OCI-LY1 (cell line): ENCODE measurements around the gene RASA2.

Experiments used
- H2AFZ ChIP-seq: fragments of 200-600 bp; sonication (generic), shearing (Covaris generic); 2 replicates; pipeline ENCODE4 v1.6.0; 2014; ENCODE audit warnings: antibody characterized with exemption, mild to moderate bottlenecking, low read length
- H3F3A ChIP-seq: fragments of 200-600 bp; sonication (generic), shearing (Covaris generic); 2 replicates; pipeline ENCODE4 v1.6.0; 2014; ENCODE audit warnings: mild to moderate bottlenecking, antibody characterized with exemption, low read length, moderate library complexity; ENCODE audit not compliant: insufficient read depth
- H3K27ac ChIP-seq: fragments of 200-600 bp; sonication (generic); 2 replicates; pipeline ENCODE4 v1.5.1; 2014; ENCODE audit warnings: low read length, mixed run types, mild to moderate bottlenecking, low read depth; ENCODE audit not compliant: poor library complexity, severe bottlenecking
- H3K27me3 ChIP-seq: fragments of 200-600 bp; sonication (generic); 2 replicates; pipeline ENCODE4 v1.6.0; 2014; ENCODE audit warnings: antibody characterized with exemption, mild to moderate bottlenecking, low read length, moderate library complexity; ENCODE audit not compliant: insufficient read depth
- H3K36me3 ChIP-seq: fragments of 200-600 bp; sonication (generic); 2 replicates; pipeline ENCODE4 v1.6.1; 2014; ENCODE audit warnings: mild to moderate bottlenecking, antibody characterized with exemption, low read length, moderate library complexity, mixed read lengths; ENCODE audit not compliant: insufficient read depth
- H3K4me1 ChIP-seq: fragments of 200-600 bp; sonication (generic); 2 replicates; pipeline ENCODE4 v1.5.1; 2014; ENCODE audit warnings: mild to moderate bottlenecking, low read length, moderate library complexity; ENCODE audit not compliant: insufficient read depth, severe bottlenecking
- H3K4me2 ChIP-seq: fragments of 200-600 bp; sonication (generic), shearing (Covaris generic); 2 replicates; pipeline ENCODE4 v1.6.1; 2014; ENCODE audit warnings: low read length
- H3K4me3 ChIP-seq: fragments of 200-600 bp; sonication (generic); 2 replicates; pipeline ENCODE4 v1.5.1; 2014; ENCODE audit warnings: low read length, low read depth, mild to moderate bottlenecking, mixed read lengths; ENCODE audit not compliant: poor library complexity, severe bottlenecking
- H3K79me2 ChIP-seq: fragments of 200-600 bp; shearing (Covaris generic); 2 replicates; pipeline ENCODE4 v1.6.1; 2016; ENCODE audit warnings: mixed run types, low read length, mixed read lengths; ENCODE audit not compliant: insufficient read depth
- H3K9ac ChIP-seq: fragments of 200-600 bp; sonication (generic), shearing (Covaris generic); 2 replicates; pipeline ENCODE4 v1.6.1; 2014; ENCODE audit warnings: mild to moderate bottlenecking, low read length, mixed read lengths
- H3K9me2 ChIP-seq: fragments of 200-600 bp; sonication (generic), shearing (Covaris generic); 2 replicates; pipeline ENCODE4 v1.6.1; 2014; ENCODE audit warnings: low read depth, mild to moderate bottlenecking, low read length, mixed read lengths
- H3K9me3 ChIP-seq: fragments of 200-600 bp; shearing (Covaris generic); 2 replicates; pipeline ENCODE4 v1.6.1; 2014; ENCODE audit warnings: low read length, mixed read lengths
- H4K20me1 ChIP-seq: fragments of 200-600 bp; sonication (generic), shearing (Covaris generic); 2 replicates; pipeline ENCODE4 v1.6.0; 2016; ENCODE audit warnings: mild to moderate bottlenecking, low read length; ENCODE audit not compliant: insufficient read depth
- CTCF ChIP-seq: fragments of 200-600 bp; sonication (generic), shearing (Covaris generic); IDR thresholded peaks from 2 replicates; pipeline ENCODE4 v1.5.1; 2017; ENCODE audit warnings: mild to moderate bottlenecking, antibody characterized with exemption, low read length, moderate library complexity, mixed read lengths
- EZH2 ChIP-seq: fragments of 200-600 bp; sonication (generic), shearing (Covaris generic); IDR thresholded peaks from 2 replicates; pipeline ENCODE4 v1.8.0; 2017; ENCODE audit warnings: borderline replicate concordance, mixed run types, mild to moderate bottlenecking, antibody characterized with exemption, low read length, moderate library complexity, mixed read lengths

Gene RASA2

GRCh38 chr3:141455603-141456300 lies 31.1 kb upstream of the RASA2 start:
- no peak overlapping the region for H3K4me3 ChIP-seq

GRCh38 chr3:141456301-141456625 lies 30.6 kb upstream of the RASA2 start:
- H3K27ac ChIP-seq: no peak overlapping the region
- H3K9me3 ChIP-seq: no peaks in the 10 kb centered on the region
- H3K4me1 ChIP-seq: peaks cover 10% of the 10 kb centered on the region
- no peaks in the 10 kb centered on the region for H3K36me3 ChIP-seq
- no peaks in the 10 kb centered on the region for H4K20me1 ChIP-seq
- H3K4me2 ChIP-seq: no peak overlapping the region
- H3K9ac ChIP-seq: no peak overlapping the region
- H3K4me3 ChIP-seq: no peak overlapping the region
- H3K9me2 ChIP-seq: no peaks in the 10 kb centered on the region
- H3K79me2 ChIP-seq: no peaks in the 10 kb centered on the region
- H3K27me3 ChIP-seq: peaks cover 4% of the 10 kb centered on the region; the same call in 1 of the 2 replicates
- H3F3A ChIP-seq: no peaks in the 10 kb centered on the region
- TF ChIP-seq EZH2: no peak
- TF ChIP-seq CTCF: no peak
- no peak overlapping the region for H2AFZ ChIP-seq

More at GRCh38 chr3:141455603-141456300, 31.1 kb upstream of the RASA2 start:
- Histone ChIP-seq H4K20me1 (no peaks in the 10 kb centered on the region), H3K9me3 (no peaks in the 10 kb centered on the region), H3K79me2 (no peaks in the 10 kb centered on the region), H3K4me1 (peaks cover 10% of the 10 kb centered on the region), H3K9ac (no peak overlapping the region), H3K9me2 (no peaks in the 10 kb centered on the region), H3F3A (no peaks in the 10 kb centered on the region), H3K27me3 (peaks cover 4% of the 10 kb centered on the region; the same call in 1 of the 2 replicates), H3K4me2 (no peak overlapping the region), H3K36me3 (no peaks in the 10 kb centered on the region), H2AFZ (no peak overlapping the region), H3K27ac (no peak overlapping the region)
- TF ChIP-seq CTCF: no peak
- no peak for TF ChIP-seq EZH2

- Histone ChIP-seq H3F3A (no peaks in the 10 kb centered on the region), H2AFZ (no peak overlapping the region), H3K4me3 (no peak overlapping the region), H3K4me1 (peaks cover under 1% of the 10 kb centered on the region), H3K9me2 (no peaks in the 10 kb centered on the region), H3K27ac (no peak overlapping the region), H3K27me3 (peaks cover 4% of the 10 kb centered on the region; the same call in 1 of the 2 replicates), H3K79me2 (no peaks in the 10 kb centered on the region), H3K36me3 (no peaks in the 10 kb centered on the region), H4K20me1 (no peaks in the 10 kb centered on the region), H3K9ac (no peak overlapping the region), H3K4me2 (no peak overlapping the region), H3K9me3 (no peaks in the 10 kb centered on the region)
- TF ChIP-seq EZH2 (no peak), CTCF (no peak)
These were observed 29.1 kb upstream of the RASA2 start for GRCh38 chr3:141457624-141458236.
